H9 (cell line): ENCODE measurements around the gene ITGA11. TPM values are rescaled to one million over a fixed set of nuclear protein-coding genes. Genes with fewer than 3 reads are reported as not detected.

Experiments used
- DNase-seq: peaks from one replicate; pipeline ENCODE4 v3.0.0-alpha.2; 2017
- H2AFZ ChIP-seq: one replicate; pipeline ENCODE4 v1.6.1; 2013; ENCODE audit warnings: mild to moderate bottlenecking, low read length, control low read depth, moderate library complexity
- H2AK5ac ChIP-seq: 2 replicates; pipeline ENCODE4 v1.6.1; 2013; ENCODE audit warnings: low read length, control low read depth, mixed read lengths; ENCODE audit not compliant: insufficient read length
- H2BK120ac ChIP-seq: one replicate; pipeline ENCODE4 v1.6.1; 2013; ENCODE audit warnings: low read depth, mild to moderate bottlenecking, low read length, control low read depth, inconsistent platforms; ENCODE audit not compliant: poor library complexity, severe bottlenecking
- H2BK12ac ChIP-seq: 2 replicates; pipeline ENCODE4 v1.6.1; 2013; ENCODE audit warnings: low read length, control low read depth, mixed read lengths, low read depth; ENCODE audit not compliant: insufficient read length
- H2BK15ac ChIP-seq: 2 replicates; pipeline ENCODE4 v1.6.1; 2013; ENCODE audit warnings: low read depth, low read length, control low read depth
- H2BK20ac ChIP-seq: one replicate; pipeline ENCODE4 v1.6.1; 2013; ENCODE audit warnings: low read depth, mild to moderate bottlenecking, low read length, control low read depth, inconsistent platforms; ENCODE audit not compliant: poor library complexity, severe bottlenecking
- H2BK5ac ChIP-seq: 2 replicates; pipeline ENCODE4 v1.6.1; 2013; ENCODE audit warnings: low read length, control low read depth, mixed read lengths; ENCODE audit not compliant: insufficient read length
- H3K14ac ChIP-seq: 2 replicates; pipeline ENCODE4 v1.6.1; 2013; ENCODE audit warnings: low read length, control low read depth; ENCODE audit not compliant: insufficient read depth
- H3K18ac ChIP-seq: 2 replicates; pipeline ENCODE4 v1.6.1; 2013; ENCODE audit warnings: low read depth, mild to moderate bottlenecking, mixed read lengths, low read length, control low read depth; ENCODE audit not compliant: insufficient read length
- H3K23ac ChIP-seq: 2 replicates; pipeline ENCODE4 v1.6.1; 2013; ENCODE audit warnings: low read length, control low read depth, mixed read lengths, low read depth; ENCODE audit not compliant: insufficient read length
- H3K23me2 ChIP-seq: 2 replicates; pipeline ENCODE4 v1.6.1; 2013; ENCODE audit warnings: low read depth, mild to moderate bottlenecking, mixed read lengths, low read length, control low read depth; ENCODE audit not compliant: insufficient read length, poor library complexity, severe bottlenecking
- H3K27ac ChIP-seq: 2 replicates; pipeline ENCODE4 v1.5.1; 2013; ENCODE audit warnings: low read length, control low read depth, mixed read lengths, low read depth; ENCODE audit not compliant: insufficient read length
- H3K27me3 ChIP-seq: 2 replicates; pipeline ENCODE4 v1.6.1; 2013; ENCODE audit warnings: low read length, control low read depth, inconsistent platforms; ENCODE audit not compliant: insufficient read depth
- H3K4ac ChIP-seq: 2 replicates; pipeline ENCODE4 v1.6.1; 2013; ENCODE audit warnings: low read depth, mild to moderate bottlenecking, control low read depth, inconsistent platforms, low read length, moderate library complexity
- H3K4me1 ChIP-seq: 2 replicates; pipeline ENCODE4 v1.6.1; 2013; ENCODE audit warnings: low read length, control low read depth, inconsistent platforms; ENCODE audit not compliant: insufficient read depth
- H3K4me2 ChIP-seq: 2 replicates; pipeline ENCODE4 v1.6.1; 2013; ENCODE audit warnings: low read length, control low read depth, mixed read lengths; ENCODE audit not compliant: insufficient read length, insufficient read depth
- H3K56ac ChIP-seq: 2 replicates; pipeline ENCODE4 v1.6.1; 2013; ENCODE audit warnings: low read depth, mild to moderate bottlenecking, mixed read lengths, low read length, control low read depth; ENCODE audit not compliant: insufficient read length
- H3K79me1 ChIP-seq: 2 replicates; pipeline ENCODE4 v1.6.1; 2013; ENCODE audit warnings: low read depth, mild to moderate bottlenecking, moderate library complexity, low read length, control low read depth, inconsistent platforms; ENCODE audit not compliant: insufficient read depth, poor library complexity, severe bottlenecking
- H3K79me2 ChIP-seq: 2 replicates; pipeline ENCODE4 v1.6.1; 2013; ENCODE audit warnings: low read length, control low read depth, inconsistent platforms; ENCODE audit not compliant: insufficient read depth
- H3K9ac ChIP-seq: 2 replicates; pipeline ENCODE4 v1.6.1; 2013; ENCODE audit warnings: low read length, control low read depth, mixed read lengths; ENCODE audit not compliant: insufficient read length; ENCODE audit errors: extremely low read depth
- H3K9me3 ChIP-seq: one replicate; pipeline ENCODE4 v1.6.1; 2013; ENCODE audit warnings: low read depth, low read length, inconsistent platforms; ENCODE audit not compliant: control insufficient read depth
- H3T11ph ChIP-seq: one replicate; pipeline ENCODE4 v1.6.1; 2013; ENCODE audit warnings: mild to moderate bottlenecking, low read length, control low read depth, inconsistent platforms
- H4K20me1 ChIP-seq: one replicate; pipeline ENCODE4 v1.6.1; 2013; ENCODE audit not compliant: control insufficient read depth, insufficient read length, insufficient read depth
- H4K5ac ChIP-seq: 2 replicates; pipeline ENCODE4 v1.6.1; 2013; ENCODE audit warnings: low read depth, mild to moderate bottlenecking, mixed read lengths, low read length, control low read depth; ENCODE audit not compliant: insufficient read length
- H4K8ac ChIP-seq: replicated peaks from 2 replicates; pipeline ENCODE4 v1.6.1; 2013; ENCODE audit warnings: low read length, control low read depth, mixed read lengths, low read depth; ENCODE audit not compliant: insufficient read length
- H4K91ac ChIP-seq: 2 replicates; pipeline ENCODE4 v1.6.1; 2013; ENCODE audit warnings: low read depth, mild to moderate bottlenecking, moderate library complexity, mixed read lengths, low read length, control low read depth; ENCODE audit not compliant: insufficient read length
- H3K27ac Mint-ChIP-seq, 3 experiments: 2 replicates in 2 of 3; 3 replicates in 1 of 3; pipeline ENCODE4 v1.8.0; 2020 to 2021; ENCODE audit warnings: mixed read lengths in 3 of 3, mild to moderate bottlenecking in 1 of 3, moderate library complexity in 1 of 3
- H3K27me3 Mint-ChIP-seq: 2 replicates; pipeline ENCODE4 v1.8.0; 2021; ENCODE audit warnings: low read depth, mild to moderate bottlenecking, moderate library complexity, mixed read lengths
- H3K36me3 Mint-ChIP-seq, 3 experiments: 2 replicates in 2 of 3; 3 replicates in 1 of 3; pipeline ENCODE4 v1.8.0; 2020 to 2021; ENCODE audit warnings: low read depth in 3 of 3, mixed read lengths in 3 of 3; ENCODE audit not compliant: insufficient read depth in 1 of 3
- H3K4me1 Mint-ChIP-seq, 2 experiments: 2 replicates each; pipeline ENCODE4 v1.8.0; 2020; ENCODE audit warnings: mixed read lengths in 2 of 2
- H3K4me3 Mint-ChIP-seq, 2 experiments: 2 replicates in 1 of 2; 3 replicates in 1 of 2; pipeline ENCODE4 v1.8.0; 2020 to 2021; ENCODE audit warnings: mild to moderate bottlenecking in 2 of 2, mixed read lengths in 2 of 2, moderate library complexity in 1 of 2
- H3K9me3 Mint-ChIP-seq, 2 experiments: 2 replicates in 1 of 2; 3 replicates in 1 of 2; pipeline ENCODE4 v1.8.0; 2020; ENCODE audit warnings: mild to moderate bottlenecking in 2 of 2, mixed read lengths in 2 of 2, moderate library complexity in 1 of 2
- WGBS: extraction: QIAGEN DNeasy Blood & Tissue Kit; methylation state at CpG from one replicate; pipeline ENCODE4 v1.1.7; 2013; ENCODE audit warnings: missing lambda C conversion rate, low lambda C conversion rate, mixed read lengths; ENCODE audit not compliant: insufficient read length; ENCODE audit errors: extremely low coverage; 5-methylcytosine and 5-hydroxymethylcytosine counted together
- total RNA-seq: library from RNA; stranded (reverse); gene quantifications from 2 replicates; pipeline ENCODE4 v1.2.1, GENCODE V29; 2021
- TF ChIP-seq, protein P1 (sequence below): fragments of 200-600 bp; sonication (generic); conservative IDR thresholded peaks from 3 replicates; pipeline ENCODE4 v1.8.0; 2021; ENCODE audit warnings: antibody characterized with exemption, mild to moderate bottlenecking

Gene ITGA11
- total RNA-seq, 1 experiment from 2014 or later = 0.07 TPM

DNA sequence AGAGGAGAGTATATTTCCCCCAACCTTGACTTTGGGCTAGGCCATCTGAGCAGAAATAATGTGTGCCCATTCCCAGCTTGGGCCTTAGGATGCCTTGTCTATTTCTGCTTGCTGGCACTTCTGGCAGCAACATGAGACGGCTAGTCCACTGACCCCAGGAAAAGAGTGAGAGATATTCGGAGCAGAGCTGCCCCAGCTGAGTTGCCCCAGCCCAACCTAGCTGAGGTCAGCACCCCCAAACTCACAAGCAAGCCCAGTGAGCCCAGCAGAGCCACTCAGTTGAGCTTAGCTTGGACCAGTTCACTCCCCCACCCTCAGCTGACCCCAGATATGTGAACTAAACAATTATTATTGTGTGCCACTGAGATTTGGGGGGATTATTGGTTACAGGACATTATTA, 20.2 kb downstream of the ITGA11 start:
- H4K91ac ChIP-seq = no peak overlapping the region
- H2BK5ac ChIP-seq = no peak overlapping the region
- H3K4ac ChIP-seq = no peak overlapping the region
- H3K27me3 ChIP-seq = no peaks in the 10 kb centered on the region; the same call in 1 of the 2 replicates
- Mint-ChIP-seq H3K4me1 (no peaks in the 10 kb centered on the region), H3K4me3 (no peak overlapping the region), H3K27me3 (peaks cover 12% of the 10 kb centered on the region), H3K36me3 (no peaks in the 10 kb centered on the region), H3K27ac (no peak overlapping the region), H3K9me3 (no peaks in the 10 kb centered on the region)
- H3K18ac ChIP-seq = no peak overlapping the region
- no peak overlapping the region for H2AFZ ChIP-seq
- H4K5ac ChIP-seq = no peak overlapping the region
- H3K14ac ChIP-seq = no peak overlapping the region
- H3K23me2 ChIP-seq = no peaks in the 10 kb centered on the region
- no peaks in the 10 kb centered on the region for H3K79me2 ChIP-seq
- no peak overlapping the region for H2BK15ac ChIP-seq
- H3K79me1 ChIP-seq = no peaks in the 10 kb centered on the region
- DNase-seq = peak; percentile 5
- no peak overlapping the region for H2AK5ac ChIP-seq
- no peaks in the 10 kb centered on the region for H3K4me1 ChIP-seq
- no peaks in the 10 kb centered on the region for H4K20me1 ChIP-seq
- TF ChIP-seq, protein P1, sequence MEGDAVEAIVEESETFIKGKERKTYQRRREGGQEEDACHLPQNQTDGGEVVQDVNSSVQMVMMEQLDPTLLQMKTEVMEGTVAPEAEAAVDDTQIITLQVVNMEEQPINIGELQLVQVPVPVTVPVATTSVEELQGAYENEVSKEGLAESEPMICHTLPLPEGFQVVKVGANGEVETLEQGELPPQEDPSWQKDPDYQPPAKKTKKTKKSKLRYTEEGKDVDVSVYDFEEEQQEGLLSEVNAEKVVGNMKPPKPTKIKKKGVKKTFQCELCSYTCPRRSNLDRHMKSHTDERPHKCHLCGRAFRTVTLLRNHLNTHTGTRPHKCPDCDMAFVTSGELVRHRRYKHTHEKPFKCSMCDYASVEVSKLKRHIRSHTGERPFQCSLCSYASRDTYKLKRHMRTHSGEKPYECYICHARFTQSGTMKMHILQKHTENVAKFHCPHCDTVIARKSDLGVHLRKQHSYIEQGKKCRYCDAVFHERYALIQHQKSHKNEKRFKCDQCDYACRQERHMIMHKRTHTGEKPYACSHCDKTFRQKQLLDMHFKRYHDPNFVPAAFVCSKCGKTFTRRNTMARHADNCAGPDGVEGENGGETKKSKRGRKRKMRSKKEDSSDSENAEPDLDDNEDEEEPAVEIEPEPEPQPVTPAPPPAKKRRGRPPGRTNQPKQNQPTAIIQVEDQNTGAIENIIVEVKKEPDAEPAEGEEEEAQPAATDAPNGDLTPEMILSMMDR = no peak
- H3K56ac ChIP-seq = no peak overlapping the region
- no peak overlapping the region for H3K9ac ChIP-seq
- H3K9me3 ChIP-seq = no peaks in the 10 kb centered on the region
- H3T11ph ChIP-seq = no peak overlapping the region
- H3K27ac ChIP-seq = no peak overlapping the region
- no peak overlapping the region for H2BK20ac ChIP-seq
- no peak overlapping the region for H3K4me2 ChIP-seq
- H4K8ac ChIP-seq = no peak overlapping the region
- H3K23ac ChIP-seq = no peak overlapping the region
- no CpG with 5 or more reads among the region's 2 CpGs for WGBS
- H2BK120ac ChIP-seq = no peak overlapping the region
- no peak overlapping the region for H2BK12ac ChIP-seq
